ENCODE results near the gene FAM24B. TPM values are rescaled to one million over a fixed set of nuclear protein-coding genes. Genes with fewer than 3 reads are reported as not detected.
"Not testable (repeated sequence)": the region's sequence is repeated elsewhere in the genome, so short reads cannot be mapped to it uniquely, and the experiment has no call there.

The FAM24B gene
- total RNA-seq, 1 experiment from 2014 or later: not detected

- DNase-seq (ENCODE audit: low spot score): no peak
Observed at GRCh38 chr10:122859527-122859926, 19.9 kb downstream of the FAM24B start.

- not testable (repeated sequence) for DNase-seq (ENCODE audit: low spot score)
Observed at GRCh38 chr10:122858042-122858441, 21.3 kb downstream of the FAM24B start.

DNA sequence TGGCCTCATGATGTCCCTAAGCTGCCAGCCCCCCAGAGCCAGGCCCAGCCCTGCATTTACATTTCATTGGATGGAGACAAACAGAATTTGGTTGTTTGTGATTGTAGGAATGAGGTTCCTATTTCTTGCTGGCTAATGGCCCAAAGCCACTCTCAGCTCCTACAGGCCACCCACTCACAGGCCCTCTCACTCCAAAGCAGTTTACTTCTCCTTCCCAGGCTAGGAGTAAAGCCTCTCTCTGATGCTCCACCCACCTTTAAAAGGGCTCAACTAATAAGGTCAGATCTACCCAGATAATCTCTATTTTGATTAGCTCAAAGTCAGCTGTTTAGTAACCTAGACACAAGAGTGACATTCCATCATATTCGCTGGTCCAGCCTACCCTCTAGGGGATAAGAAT lies 22.5 kb downstream of the FAM24B start:
- DNase-seq (ENCODE audit: low spot score): no peak

DNA sequence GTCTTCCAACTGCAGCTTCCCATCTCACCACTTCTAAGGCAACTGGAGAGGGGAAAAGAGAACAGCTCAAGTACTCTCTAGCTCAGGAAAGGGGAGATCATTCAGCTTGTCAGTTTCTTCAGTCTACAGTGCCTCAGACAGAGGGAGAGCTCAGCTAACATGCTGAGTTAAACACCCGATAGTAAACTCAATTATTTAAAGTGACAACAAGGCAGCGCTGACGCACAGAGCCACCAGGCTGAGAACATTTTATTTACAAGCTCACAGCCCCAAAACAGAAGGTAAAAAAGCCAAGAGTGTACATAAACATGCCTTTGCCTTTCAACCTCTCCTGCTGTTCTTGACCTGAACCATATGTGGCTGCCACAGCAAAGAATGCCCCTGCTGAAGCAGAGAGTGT lies 23.6 kb downstream of the FAM24B start:
- no peak for DNase-seq (ENCODE audit: low spot score)

DNA sequence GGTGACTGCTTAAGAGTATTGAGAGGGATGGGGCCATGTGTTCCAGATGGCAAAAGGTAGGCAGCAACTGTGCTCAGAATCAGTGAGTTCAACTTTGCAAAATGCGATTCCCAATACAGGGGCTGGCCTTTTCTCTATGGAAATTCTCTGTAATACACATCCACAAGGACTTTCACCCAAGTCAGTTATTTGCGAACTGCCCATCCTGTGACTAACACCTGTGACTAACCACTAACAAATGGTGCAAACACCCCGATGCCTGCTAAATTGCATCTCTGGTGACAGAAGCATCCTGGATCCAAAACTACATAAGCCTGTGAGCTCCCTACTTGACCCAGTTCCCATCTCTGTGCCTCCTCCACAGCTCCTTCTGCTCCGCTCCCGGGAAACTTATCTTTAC lies 24.7 kb downstream of the FAM24B start:
- DNase-seq (ENCODE audit: low spot score): peak; percentile 71

DNA sequence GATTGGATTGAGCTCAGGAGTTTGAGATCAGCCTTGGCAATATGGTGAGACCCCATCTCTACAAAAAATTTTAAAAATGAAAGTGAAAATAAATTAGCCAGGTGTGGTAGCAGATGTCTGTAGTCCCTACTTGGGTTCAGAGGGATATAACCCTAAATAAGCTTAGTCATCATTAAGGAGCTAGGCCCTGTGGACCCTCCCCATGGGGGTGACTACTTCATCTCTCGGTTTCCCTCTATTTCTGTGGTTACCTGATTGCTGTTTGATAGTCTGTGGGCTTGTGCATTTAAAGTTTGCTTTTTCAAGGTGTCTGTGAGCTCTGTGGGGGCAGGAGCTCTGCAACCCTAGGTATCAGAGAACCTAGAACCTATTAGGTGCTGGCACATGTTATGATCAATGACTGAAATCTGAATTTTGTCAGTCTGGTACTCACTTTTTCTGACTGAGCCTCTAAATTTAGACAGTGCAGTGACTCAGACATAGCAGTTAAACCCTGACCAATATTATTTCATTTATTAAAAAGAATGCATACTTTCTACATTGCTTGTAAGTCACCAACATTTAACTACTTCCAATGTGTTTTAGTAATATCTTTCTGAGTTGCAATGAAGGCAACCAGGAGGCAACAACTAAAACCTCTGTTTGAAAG lies 25.6 kb downstream of the FAM24B start:
- no peak for DNase-seq (ENCODE audit: low spot score)

DNA sequence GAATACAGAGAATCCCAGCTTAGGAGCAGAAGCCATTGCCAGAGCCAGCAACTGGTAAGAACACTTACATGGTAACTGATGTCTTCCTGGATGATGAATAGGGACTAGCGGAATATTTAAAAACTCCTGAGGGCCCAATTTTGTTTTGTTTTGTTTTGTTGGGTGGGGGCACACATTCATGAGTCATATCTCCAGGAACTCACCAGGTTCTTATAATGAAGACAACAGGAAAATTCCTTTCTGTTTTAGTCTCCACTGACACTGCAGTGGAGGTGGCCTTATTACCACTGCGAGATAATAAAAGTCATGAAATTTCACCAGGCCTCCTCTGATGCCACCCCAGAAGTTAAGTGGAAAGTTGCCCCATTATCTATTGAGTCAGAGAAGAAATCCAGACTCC lies 27.1 kb downstream of the FAM24B start:
- peak; percentile 69 for DNase-seq (ENCODE audit: low spot score)

- no peak for DNase-seq (ENCODE audit: low spot score)
Observed at GRCh38 chr10:122850705-122851640, 28.4 kb downstream of the FAM24B start.

DNA sequence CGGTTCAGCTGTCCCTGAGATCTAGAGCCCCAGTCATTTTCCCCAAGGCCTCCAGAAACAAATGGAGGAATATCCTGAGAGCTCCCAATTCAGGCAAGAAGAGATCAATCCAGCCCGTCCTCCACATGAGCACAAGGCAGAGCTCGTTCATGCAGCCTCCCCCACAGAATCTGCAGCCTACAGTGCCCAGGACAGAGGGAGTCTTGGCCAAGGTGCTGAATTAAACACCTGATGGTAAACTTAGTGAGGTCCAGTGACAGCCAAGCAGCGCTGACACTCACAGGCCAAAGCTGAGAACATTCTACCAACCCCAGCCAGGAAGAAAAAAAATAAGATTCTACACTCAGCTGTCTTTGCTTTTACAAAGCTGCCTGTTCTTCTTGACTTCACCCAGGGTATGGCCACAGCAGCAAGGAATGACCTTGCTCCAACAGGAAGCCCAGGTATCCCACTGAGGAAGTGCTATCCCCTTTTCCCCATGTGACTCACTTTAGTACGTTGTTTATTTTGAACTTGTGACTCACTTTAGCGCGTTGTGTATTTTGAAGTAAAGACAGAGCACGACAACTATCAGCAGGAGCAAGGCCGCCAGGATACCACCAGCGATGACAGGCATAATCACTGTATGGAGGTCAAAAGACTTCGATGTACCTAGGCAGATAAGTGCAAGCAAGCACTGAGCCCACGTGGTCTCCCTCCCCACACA lies 29.3 kb downstream of the FAM24B start:
- DNase-seq (ENCODE audit: low spot score): no peak

- DNase-seq (ENCODE audit: low spot score): no peak
Observed at GRCh38 chr10:122849090-122849489, 30.3 kb downstream of the FAM24B start.

GRCh38 chr10:122847782-122848604 lies 31.4 kb downstream of the FAM24B start:
- no peak for DNase-seq (ENCODE audit: low spot score)

GRCh38 chr10:122845783-122846332 lies 33.5 kb downstream of the FAM24B start, which contains the start of gene CUZD1:
Gene CUZD1 (minus strand): TSS chr10:122845857. CDS start chr10:122845843, 14 bp downstream.
- no peak for DNase-seq (ENCODE audit: low spot score)

DNA sequence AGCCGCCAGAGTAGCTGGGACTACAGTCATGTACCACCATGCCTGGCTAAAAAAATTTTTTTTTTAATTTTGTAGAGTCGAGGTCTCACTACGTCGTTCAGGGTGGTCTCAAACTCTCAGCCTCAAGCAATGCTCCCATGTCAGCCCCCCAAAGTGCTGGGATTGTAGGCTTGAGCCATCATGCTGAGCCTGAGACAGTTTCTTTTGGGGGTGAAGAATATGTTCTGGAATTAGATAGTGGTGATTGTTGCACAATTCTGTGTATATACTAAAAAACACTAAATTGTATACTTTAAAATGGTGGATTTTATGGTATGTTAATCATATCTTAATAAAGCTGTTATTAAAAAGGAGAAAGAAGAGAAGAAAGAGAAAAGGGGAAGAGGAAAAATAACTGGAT lies 35.2 kb downstream of the FAM24B start:
- no peak for DNase-seq (ENCODE audit: low spot score)

GRCh38 chr10:122841569-122841968 lies 37.8 kb downstream of the FAM24B start:
- no peak for DNase-seq (ENCODE audit: low spot score)

DNA sequence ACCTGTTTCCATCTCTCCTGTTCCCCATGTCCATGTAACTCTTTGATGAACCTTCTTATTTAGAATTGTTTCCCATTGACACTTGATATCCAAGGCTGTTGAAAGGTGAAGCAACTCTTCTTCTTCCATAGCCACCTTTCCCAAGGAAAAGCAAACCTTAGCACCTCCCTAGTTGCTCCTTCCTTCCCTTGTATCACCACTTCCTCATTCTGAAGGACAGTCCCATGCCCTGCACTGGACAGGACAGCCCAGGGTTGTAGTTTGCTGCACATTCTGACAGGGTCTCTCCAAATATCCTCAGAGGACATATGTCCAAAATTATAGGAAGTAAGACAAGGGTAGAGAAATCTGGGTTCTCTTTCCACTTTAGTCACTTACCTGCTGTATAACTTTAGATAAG lies 39.9 kb downstream of the FAM24B start:
- no peak for DNase-seq (ENCODE audit: low spot score)

GRCh38 chr10:122838880-122839279 lies 40.5 kb downstream of the FAM24B start:
- DNase-seq (ENCODE audit: low spot score): no peak

- no peak for DNase-seq (ENCODE audit: low spot score)
Observed at GRCh38 chr10:122835908-122836307, 43.5 kb downstream of the FAM24B start.

GRCh38 chr10:122830965-122831353 lies 48.4 kb downstream of the FAM24B start:
- DNase-seq (ENCODE audit: low spot score): no peak

GRCh38 chr10:122830273-122830964 lies 49.0 kb downstream of the FAM24B start:
- DNase-seq (ENCODE audit: low spot score): no peak

GRCh38 chr10:122829454-122829853 lies 49.9 kb downstream of the FAM24B start:
- DNase-seq (ENCODE audit: low spot score): no peak
